GM18526 (cell line): ENCODE results near the gene LEFTY2.

Experiments used
- POLR2A ChIP-seq: IDR thresholded peaks from 3 replicates; pipeline ENCODE4 v1.6.1; 2011; ENCODE audit not compliant: insufficient read length; ENCODE audit errors: extremely low read depth

The LEFTY2 gene

DNA sequence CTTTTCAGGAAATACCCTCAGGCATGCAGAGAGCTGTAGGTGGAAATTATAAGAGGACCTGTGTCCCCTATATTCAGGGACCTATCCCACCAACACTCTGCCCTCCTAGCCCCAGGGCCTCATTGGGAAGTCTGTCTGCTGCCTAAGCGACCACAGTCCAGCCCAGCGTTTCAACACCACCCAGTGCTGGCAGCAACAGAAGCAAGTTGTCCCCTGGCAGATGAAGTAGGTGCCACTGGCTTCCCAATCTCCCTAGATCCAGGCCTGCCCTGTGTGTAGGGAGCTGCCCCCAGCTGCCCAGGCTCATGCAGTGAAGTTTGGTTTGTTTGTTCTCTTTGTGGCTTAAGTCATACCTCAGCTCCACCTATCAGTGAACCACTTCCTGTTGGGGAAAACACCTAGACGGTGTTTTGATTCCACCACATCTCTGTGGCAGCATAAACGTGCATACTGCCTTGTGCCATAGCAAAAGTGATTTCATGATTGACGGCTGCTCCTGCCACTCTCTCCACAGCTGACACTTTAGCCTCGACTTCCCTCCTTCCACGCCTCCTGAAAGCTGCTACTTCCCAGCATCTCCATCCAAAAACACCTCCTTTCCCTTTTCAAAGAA is 44.0 kb downstream of the LEFTY2 start:
- TF ChIP-seq POLR2A: no peak

DNA sequence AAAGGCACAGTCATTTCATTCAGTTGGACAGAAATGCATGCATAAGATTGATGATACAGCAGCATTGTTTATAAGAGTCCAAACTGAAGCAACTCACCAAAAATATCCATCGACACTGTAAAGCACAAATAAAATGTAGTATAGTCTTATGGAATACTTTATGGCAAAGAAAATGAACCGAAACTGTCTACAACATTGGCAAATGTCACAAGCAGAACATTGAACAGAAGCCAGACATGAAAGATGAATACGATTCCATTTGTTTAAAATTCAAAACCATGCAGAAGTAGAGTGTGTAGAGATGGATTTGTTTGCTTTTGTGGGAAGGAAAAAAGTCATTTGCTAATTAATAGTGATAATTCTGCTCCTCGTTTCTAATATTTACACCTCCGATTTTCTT is 44.5 kb downstream of the LEFTY2 start:
- no peak for TF ChIP-seq POLR2A

DNA sequence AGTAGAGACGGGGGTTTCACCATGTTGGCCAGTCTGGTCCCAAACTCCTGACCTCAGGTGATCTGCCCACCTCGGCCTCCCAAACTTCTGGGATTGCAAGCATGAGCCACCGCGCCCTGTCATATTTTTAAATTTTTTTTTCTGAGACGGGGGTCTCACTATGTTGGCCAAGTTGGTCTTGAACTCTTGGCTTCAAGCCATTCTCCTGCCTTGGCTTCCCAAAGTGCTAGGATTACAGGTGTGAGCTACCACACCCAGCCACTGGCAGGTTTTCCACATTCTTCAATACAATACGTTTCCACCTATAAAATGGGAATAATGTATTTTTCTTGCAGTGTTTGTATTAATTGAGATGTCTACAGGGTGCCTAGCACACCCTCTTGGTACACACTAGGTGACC is 48.7 kb downstream of the LEFTY2 start:
- TF ChIP-seq POLR2A: no peak

DNA sequence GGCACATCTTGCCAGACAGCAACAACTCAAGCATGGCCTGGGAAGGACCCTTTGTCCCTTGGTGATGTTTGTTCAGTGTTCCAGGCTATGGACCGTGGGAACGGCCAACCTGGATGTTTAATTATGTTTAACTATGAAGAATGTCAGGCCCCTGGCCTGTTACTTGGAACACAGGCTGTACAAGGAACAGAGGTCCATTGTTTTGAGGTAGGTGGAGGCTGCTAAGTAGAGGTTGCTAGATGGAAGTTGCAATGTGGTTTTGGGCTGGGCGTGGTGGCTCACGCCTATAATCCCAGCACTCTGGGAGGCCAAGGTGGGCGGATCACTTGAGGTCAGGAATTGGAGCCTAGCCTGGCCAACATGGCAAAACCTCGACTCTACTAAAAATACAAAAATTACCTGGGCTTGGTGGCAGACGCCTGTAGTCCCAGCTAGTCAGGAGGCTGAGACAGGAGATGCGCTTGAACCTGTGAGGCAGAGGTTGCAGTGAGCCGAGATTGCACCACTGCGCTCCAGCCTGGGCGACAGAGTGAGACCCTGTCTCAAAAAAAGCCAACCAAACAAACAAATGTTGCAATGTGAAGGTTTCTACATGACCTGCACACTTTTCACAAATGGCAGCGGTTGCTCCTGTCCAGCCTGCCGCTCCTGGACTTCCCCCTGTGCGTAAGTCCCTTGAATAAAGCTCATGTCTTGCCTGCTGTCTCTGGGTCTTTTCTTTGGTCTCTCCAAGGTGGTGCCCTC is 49.6 kb downstream of the LEFTY2 start:
- TF ChIP-seq POLR2A: no peak

DNA sequence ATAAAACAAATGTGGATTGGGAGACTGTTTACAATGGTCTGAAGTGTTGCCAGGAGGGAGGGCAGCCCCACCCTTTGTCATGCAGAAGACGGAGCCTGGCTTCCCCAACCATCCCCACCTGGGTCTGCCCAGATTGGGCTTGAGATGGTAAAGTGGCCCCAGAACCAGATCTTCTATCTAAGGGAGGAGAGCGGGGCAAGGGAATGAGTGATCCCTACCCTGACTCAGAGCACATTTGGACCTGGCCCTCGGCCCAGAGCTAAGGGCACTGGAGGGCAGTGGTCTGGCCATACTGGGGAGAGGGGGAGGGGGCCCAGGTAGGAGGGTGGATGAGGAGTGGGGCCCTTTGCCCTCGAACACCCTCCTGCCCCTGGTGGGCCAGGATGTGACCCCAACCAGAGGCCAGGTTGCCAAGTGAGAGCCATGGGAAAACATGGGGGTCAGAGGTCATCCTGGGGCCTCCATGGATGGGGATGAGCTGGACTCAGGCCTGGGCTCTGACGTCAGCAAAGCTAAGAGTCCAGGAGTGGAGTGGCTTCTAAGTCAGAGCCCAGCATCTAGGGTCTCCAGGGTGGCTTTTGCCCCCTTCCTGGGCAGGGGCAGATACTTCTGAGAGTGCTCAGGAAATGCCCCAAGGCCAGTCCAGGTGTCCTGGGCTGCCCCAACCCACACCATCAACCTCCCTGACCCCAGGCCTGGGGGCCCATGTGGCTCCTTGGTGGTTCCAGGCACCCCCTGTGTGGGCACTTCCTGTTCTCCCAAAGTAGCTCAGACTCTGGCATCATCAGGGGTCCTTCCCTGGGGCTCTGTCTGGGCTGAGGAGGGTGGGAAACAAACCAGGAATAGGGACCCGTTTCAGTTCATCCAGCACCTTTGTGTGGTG is 50.4 kb downstream of the LEFTY2 start:
- TF ChIP-seq POLR2A: no peak

DNA sequence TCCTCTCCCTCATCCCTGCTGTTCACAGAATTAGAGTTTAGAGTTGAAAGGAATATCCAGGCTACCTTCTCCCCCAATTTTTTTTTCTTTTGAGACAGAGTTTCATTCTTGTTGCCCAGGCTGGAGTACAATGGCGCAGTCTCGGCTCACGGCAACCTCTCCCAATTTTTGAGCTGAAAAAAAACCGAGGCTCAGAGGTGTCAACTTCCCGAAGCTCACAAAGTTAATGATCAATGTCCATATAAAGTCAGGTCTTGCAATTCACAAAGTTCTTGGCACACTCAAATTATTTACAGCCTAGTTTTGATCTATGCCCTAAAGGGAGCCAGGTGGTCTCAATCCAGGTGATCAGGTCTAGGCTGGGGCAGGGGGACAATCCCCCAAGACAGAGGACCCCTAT is 51.3 kb downstream of the LEFTY2 start:
- no peak for TF ChIP-seq POLR2A

DNA sequence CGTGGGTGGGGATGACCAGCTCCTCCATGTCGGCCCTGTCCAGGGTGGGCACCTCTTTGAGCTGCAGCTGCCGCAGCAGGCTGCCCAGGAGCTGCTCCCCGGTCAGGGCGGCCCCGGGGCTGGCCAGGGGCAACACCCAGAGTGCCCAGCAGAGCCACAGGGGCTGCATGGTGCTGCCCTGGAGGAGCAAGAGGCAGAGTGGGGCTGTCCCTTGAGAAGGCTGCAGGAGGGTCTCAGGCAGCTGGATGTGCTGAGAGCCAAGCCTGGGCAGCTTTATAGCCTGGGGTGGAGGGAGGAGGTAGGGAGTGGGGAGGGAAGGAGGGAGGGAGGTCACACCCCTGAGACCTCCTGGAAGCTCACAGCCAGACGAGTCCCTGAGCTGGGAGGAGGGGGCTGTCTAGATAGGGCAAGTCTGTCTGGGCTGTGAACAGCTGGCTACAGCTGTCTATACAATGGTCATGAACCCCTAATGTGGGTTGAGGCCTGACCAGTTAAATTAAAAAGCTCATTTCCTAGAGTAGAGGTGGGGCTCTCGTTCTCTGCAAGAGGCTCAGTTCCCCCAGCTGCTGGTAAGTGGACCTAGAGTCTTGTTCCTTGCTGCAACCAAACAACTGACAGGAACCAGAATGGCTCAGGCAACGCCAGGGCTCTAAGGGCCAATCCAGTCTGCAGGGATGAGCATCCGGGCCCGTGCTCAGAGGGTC is 52.0 kb downstream of the LEFTY2 start, which contains the start of gene LEFTY1:
LEFTY1 (minus strand) TSS at position 249 of the 704 bp plus-strand sequence; CDS start at position 169, 80 bp downstream.
- no peak for TF ChIP-seq POLR2A

DNA sequence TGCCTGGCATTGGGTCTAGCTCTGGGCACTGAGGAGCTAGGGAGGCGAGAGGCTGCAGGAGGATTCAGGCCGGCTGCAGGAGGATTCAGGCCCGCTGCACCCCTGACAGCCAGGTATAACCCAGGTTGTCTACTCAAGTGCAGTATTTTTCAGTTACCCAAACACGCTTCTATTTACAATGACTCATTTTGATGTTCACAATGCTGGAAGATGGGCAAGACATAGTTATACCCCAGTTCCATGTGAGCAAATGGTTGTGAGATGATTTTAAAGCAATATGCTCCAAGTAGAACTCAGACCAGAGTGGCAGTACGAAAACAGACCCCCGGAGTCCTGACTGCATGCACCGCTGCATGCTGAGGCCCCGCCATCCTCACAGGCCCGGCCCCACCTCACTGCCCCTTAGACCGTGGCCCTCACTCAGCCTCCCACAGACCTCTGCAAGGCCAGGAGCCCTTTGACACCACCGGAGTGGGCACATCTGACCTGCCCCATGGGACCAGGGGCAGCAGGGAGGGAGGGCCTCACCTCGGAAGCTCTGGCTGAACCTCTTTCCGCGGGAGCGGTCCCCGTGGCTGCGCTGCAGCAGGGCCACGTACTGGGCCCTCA is 52.6 kb downstream of the LEFTY2 start:
- no peak for TF ChIP-seq POLR2A

DNA sequence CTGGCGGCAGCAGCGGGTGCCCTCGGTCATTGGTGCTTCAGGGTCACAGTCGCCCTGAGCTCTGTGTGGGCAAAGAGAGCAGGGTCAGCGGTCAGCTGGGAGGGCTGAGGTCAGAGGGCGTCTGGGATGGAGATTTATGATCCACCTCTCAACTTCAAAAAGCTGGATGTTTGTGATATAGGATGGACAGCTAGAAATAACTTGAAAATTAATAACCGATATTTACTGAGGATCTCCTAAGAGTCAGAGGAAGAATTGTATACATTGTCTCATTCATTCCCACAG is 54.0 kb downstream of the LEFTY2 start:
- TF ChIP-seq POLR2A: no peak
